ENCODE data around the gene NCOA5.

DNA sequence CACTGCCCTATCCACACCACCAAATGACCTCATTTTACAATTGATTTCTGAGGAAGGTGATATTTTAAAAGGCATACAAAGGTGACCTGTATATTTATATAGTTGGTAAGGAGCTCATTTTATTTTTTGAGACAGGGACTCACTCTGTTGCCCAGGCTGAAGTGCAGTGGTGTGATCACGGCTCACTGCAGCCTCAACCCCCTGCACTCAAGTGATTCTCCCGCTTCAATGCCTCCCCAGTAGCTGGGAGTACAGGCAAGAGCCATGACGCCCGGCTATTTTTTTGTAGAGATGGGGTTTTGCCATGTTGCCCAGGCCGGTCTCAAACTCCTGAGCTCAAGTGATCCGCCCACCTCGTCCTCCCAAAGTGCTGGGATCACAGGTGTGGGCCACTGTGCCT lies 13.0 kb downstream of the NCOA5 start:
- TF ChIP-seq, protein P1, sequence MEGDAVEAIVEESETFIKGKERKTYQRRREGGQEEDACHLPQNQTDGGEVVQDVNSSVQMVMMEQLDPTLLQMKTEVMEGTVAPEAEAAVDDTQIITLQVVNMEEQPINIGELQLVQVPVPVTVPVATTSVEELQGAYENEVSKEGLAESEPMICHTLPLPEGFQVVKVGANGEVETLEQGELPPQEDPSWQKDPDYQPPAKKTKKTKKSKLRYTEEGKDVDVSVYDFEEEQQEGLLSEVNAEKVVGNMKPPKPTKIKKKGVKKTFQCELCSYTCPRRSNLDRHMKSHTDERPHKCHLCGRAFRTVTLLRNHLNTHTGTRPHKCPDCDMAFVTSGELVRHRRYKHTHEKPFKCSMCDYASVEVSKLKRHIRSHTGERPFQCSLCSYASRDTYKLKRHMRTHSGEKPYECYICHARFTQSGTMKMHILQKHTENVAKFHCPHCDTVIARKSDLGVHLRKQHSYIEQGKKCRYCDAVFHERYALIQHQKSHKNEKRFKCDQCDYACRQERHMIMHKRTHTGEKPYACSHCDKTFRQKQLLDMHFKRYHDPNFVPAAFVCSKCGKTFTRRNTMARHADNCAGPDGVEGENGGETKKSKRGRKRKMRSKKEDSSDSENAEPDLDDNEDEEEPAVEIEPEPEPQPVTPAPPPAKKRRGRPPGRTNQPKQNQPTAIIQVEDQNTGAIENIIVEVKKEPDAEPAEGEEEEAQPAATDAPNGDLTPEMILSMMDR (optimal IDR thresholded peaks at IDR 0.05 in 1 of 3, IDR thresholded peaks at IDR 0.05 in 1 of 3, conservative IDR thresholded peaks at IDR 0.05 in 1 of 3; ENCODE audit: extremely low read depth in 1 of 3, insufficient read depth in 2 of 3, low read length in 3 of 3): no peak
- TF ChIP-seq EZH2 (IDR thresholded peaks at IDR 0.05; ENCODE audit: low read length): no peak
